Endothelial cell of umbilical vein (primary cell): Measurements from ENCODE around the gene ZNF74. TPM values are rescaled to one million over a fixed set of nuclear protein-coding genes. Genes with fewer than 3 reads are reported as not detected.

Source experiments
- BruUV-seq: library from RNA; stranded (reverse); fragments of 400-500 nt; replicated peaks from 2 replicates; lab custom pipeline; 2021; lab: Mats Ljungman, UMichigan
- CTCF ChIA-PET: fragments of 300-600, 350-600 bp; sonication (Branson Sonifier 250); formaldehyde crosslinking; loops from one replicate; lab custom pipeline; 2021; ENCODE audit warnings: antibody characterized with exemption, inconsistent platforms; lab: Charles Lee
- POLR2A ChIA-PET: fragments of 300-600, 350-600 bp; sonication (Branson Sonifier 250); formaldehyde crosslinking; loops from one replicate; lab custom pipeline; 2021; ENCODE audit warnings: antibody characterized with exemption, inconsistent platforms; lab: Charles Lee
- DNase-seq: peaks from one replicate; pipeline ENCODE4 v3.0.0-alpha.2; 2011; ENCODE audit warnings: low read depth, low spot score
- FAIRE-seq: peaks from 2 replicates; lab custom pipeline; 2011; peaks lifted over from hg19 to GRCh38; lab: Jason Lieb, UNC
- H2AFZ ChIP-seq: 2 replicates; pipeline ENCODE4 v1.6.0; 2012; ENCODE audit warnings: low read depth, low read length, control low read depth, inconsistent platforms
- H3K27ac ChIP-seq: 2 replicates; pipeline ENCODE4 v1.5.1; 2011; ENCODE audit warnings: low read depth, mild to moderate bottlenecking, control low read depth, low read length, moderate library complexity; ENCODE audit not compliant: insufficient read depth
- H3K27me3 ChIP-seq, 2 experiments: 2 replicates each; pipeline versions ENCODE4 v1.6.0 to v1.6.1; 2011; ENCODE audit warnings: low read length in 2 of 2, mixed read lengths in 1 of 2; ENCODE audit not compliant: control insufficient read depth in 2 of 2, insufficient read depth in 2 of 2
- H3K36me3 ChIP-seq, 2 experiments: 2 replicates in 1 of 2; 3 replicates in 1 of 2; pipeline ENCODE4 v1.5.1; 2011; ENCODE audit warnings: low read length in 2 of 2, mild to moderate bottlenecking in 1 of 2, moderate library complexity in 1 of 2; ENCODE audit not compliant: control insufficient read depth in 2 of 2, insufficient read depth in 2 of 2; ENCODE audit errors: extremely low read depth in 1 of 2
- H3K4me1 ChIP-seq: 3 replicates; pipeline ENCODE4 v1.5.1; 2011; ENCODE audit warnings: mild to moderate bottlenecking, low read length; ENCODE audit not compliant: control insufficient read depth, insufficient read depth; ENCODE audit errors: extremely low read depth
- H3K4me2 ChIP-seq: 2 replicates; pipeline ENCODE4 v1.6.1; 2011; ENCODE audit warnings: low read length, control low read depth, mixed read lengths; ENCODE audit not compliant: insufficient read depth
- H3K4me3 ChIP-seq, 3 experiments: fragments of 200-600 bp in 1 of 3; sonication (generic), shearing (Covaris generic) in 1 of 3; replicated peaks in 1 of 3; 2 replicates each; pipeline ENCODE4 v1.5.1; 2011 to 2016; ENCODE audit warnings: control low read depth in 3 of 3, low read length in 3 of 3, mild to moderate bottlenecking in 2 of 3, inconsistent platforms in 1 of 3, low read depth in 1 of 3, moderate library complexity in 1 of 3; ENCODE audit not compliant: insufficient read depth in 1 of 3
- H3K79me2 ChIP-seq: 2 replicates; pipeline ENCODE4 v1.6.0; 2012; ENCODE audit warnings: low read length, inconsistent platforms; ENCODE audit not compliant: control insufficient read depth, insufficient read depth
- H3K9ac ChIP-seq: replicated peaks from 2 replicates; pipeline ENCODE3; 2011; ENCODE audit warnings: low read length, control low read depth; ENCODE audit not compliant: insufficient read depth; ENCODE audit errors: extremely low read depth
- H3K9me1 ChIP-seq: replicated peaks from 3 replicates; pipeline ENCODE4 v1.6.0; 2011; ENCODE audit warnings: mild to moderate bottlenecking, low read length; ENCODE audit not compliant: control insufficient read depth, insufficient read depth; ENCODE audit errors: extremely low read depth
- H3K9me3 ChIP-seq: replicated peaks from 2 replicates; pipeline ENCODE4 v1.5.1; 2012; ENCODE audit warnings: low read length, inconsistent platforms; ENCODE audit not compliant: control insufficient read depth, insufficient read depth
- H4K20me1 ChIP-seq: replicated peaks from 2 replicates; pipeline ENCODE3; 2011; ENCODE audit warnings: mild to moderate bottlenecking, low read length; ENCODE audit not compliant: control insufficient read depth, insufficient read depth; ENCODE audit errors: extremely low read depth
- CTCF ChIP-seq, 2 donors: IDR thresholded peaks; 1 replicate in 1 of 2; 2 replicates in 1 of 2; pipeline ENCODE4 v1.5.1; 2011; ENCODE audit warnings: low read length in 2 of 2, mild to moderate bottlenecking in 2 of 2, moderate library complexity in 2 of 2, control low read depth in 1 of 2, inconsistent platforms in 1 of 2, low read depth in 1 of 2; ENCODE audit not compliant: insufficient read depth in 1 of 2; ENCODE audit errors: extremely low read depth in 1 of 2
- EZH2 ChIP-seq: IDR thresholded peaks from 2 replicates; pipeline ENCODE4 v1.6.1; 2012; ENCODE audit warnings: borderline replicate concordance, low read depth, mild to moderate bottlenecking, moderate library complexity, low read length, inconsistent platforms; ENCODE audit not compliant: severe bottlenecking
- FOS ChIP-seq: IDR thresholded peaks from 2 replicates; pipeline ENCODE4 v1.6.1; 2011; ENCODE audit warnings: mild to moderate bottlenecking, low read length, moderate library complexity, borderline replicate concordance; ENCODE audit not compliant: insufficient read depth
- GATA2 ChIP-seq: IDR thresholded peaks from 2 replicates; pipeline ENCODE4 v1.7.0; 2011; ENCODE audit warnings: low read depth, mild to moderate bottlenecking, moderate library complexity, mixed read lengths, low read length; ENCODE audit not compliant: insufficient read length, insufficient read depth
- JUN ChIP-seq: IDR thresholded peaks from 2 replicates; pipeline ENCODE4 v1.6.1; 2011; ENCODE audit warnings: borderline replicate concordance, low read depth; ENCODE audit not compliant: insufficient read length, insufficient read depth
- MYC ChIP-seq: IDR thresholded peaks from one replicate; pipeline ENCODE4 v1.6.1; 2011; ENCODE audit warnings: mild to moderate bottlenecking, low read depth, low read length
- POLR2A ChIP-seq: IDR thresholded peaks from 2 replicates; pipeline ENCODE4 v1.6.1; 2012; ENCODE audit warnings: low read depth, mild to moderate bottlenecking, control low read depth, low read length
- POLR2AphosphoS5 ChIP-seq: IDR thresholded peaks from 2 replicates; pipeline ENCODE4 v1.6.1; 2012; ENCODE audit warnings: low read depth, mild to moderate bottlenecking, control low read depth, low read length, moderate library complexity; ENCODE audit not compliant: insufficient read depth
- dilution Hi-C: fragments of 300-500 bp; cut with MboI; formaldehyde crosslinking; loops from one replicate; pipeline ENCODE4 v1.15.0; 2019; ENCODE audit warnings: low sequenced_read_pairs; ENCODE audit not compliant: extremely low pct_ligation_motif_present
- intact Hi-C: fragments of 100-400 bp; cut with micrococcal nuclease; formaldehyde crosslinking; loops from one replicate; pipeline ENCODE4 v1.10.0; 2022
- polyA plus RNA-seq, 4 experiments: library from polyadenylated mRNA; depleted of rRNA in 3 of 4; stranded (reverse) in 3 of 4; unstranded in 1 of 4; fragments of >200 nt; gene quantifications; 2 replicates each; pipeline versions ENCODE4 v1.2.1 to v1.2.3, GENCODE V29; 2011 to 2012; ENCODE audit warnings: missing spikeins in 1 of 4
- total RNA-seq: library from RNA; stranded (reverse); gene quantifications from 2 replicates; pipeline ENCODE4 v1.2.3, GENCODE V29; 2021
- TF ChIP-seq, protein P1 (sequence below): IDR thresholded peaks from 2 replicates; pipeline ENCODE4 v1.6.1; 2011; ENCODE audit not compliant: insufficient read depth, insufficient read length

The ZNF74 gene
- total and polyA plus RNA-seq, 2 donors (not counting 3 experiments of a cell fraction or from before 2014, with no cell fraction given), result 8.6 to 13.4 TPM

GRCh38 chr22:20423906-20424551 lies 30.1 kb downstream of the ZNF74 start:
- no peaks in the 10 kb centered on the region for H4K20me1 ChIP-seq
- no peak overlapping the region for H2AFZ ChIP-seq
- H3K79me2 ChIP-seq, result no peaks in the 10 kb centered on the region
- no TSS peak for BruUV-seq
- ChIA-PET POLR2A (no interaction called here), CTCF (interaction anchor here (1.1 kb wide), 1 partner anchor 32 kb away, joined by 3 read pairs; no protein-coding TSS in a partner anchor)
- H3K4me1 ChIP-seq, result no peaks in the 10 kb centered on the region
- no peaks in the 10 kb centered on the region for H3K27me3 ChIP-seq
- H3K27ac ChIP-seq, result no peak overlapping the region
- peaks cover 4 to 18% of the 10 kb centered on the region in 2 experiments for H3K36me3 ChIP-seq
- H3K9ac ChIP-seq, result no peak overlapping the region
- no peaks in the 10 kb centered on the region for H3K9me1 ChIP-seq
- no peaks in the 10 kb centered on the region for H3K9me3 ChIP-seq
- no peak for TF ChIP-seq EZH2
- no peak for TF ChIP-seq FOS
- TF ChIP-seq JUN, result no peak
- no peak for TF ChIP-seq GATA2
- TF ChIP-seq, protein P1, sequence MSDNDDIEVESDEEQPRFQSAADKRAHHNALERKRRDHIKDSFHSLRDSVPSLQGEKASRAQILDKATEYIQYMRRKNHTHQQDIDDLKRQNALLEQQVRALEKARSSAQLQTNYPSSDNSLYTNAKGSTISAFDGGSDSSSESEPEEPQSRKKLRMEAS, result no peak
- TF ChIP-seq POLR2A, result no peak
- no peak for TF ChIP-seq POLR2AphosphoS5
- TF ChIP-seq CTCF (IDR thresholded peaks at IDR 0.05; ENCODE audit: extremely low read depth in 1 of 2, insufficient read depth in 1 of 2, low read depth in 1 of 2, low read length in 2 of 2), result no peak
- TF ChIP-seq MYC, result no peak
- no peak overlapping the region for H3K4me3 ChIP-seq
- intact Hi-C loops (no loop called here), dilution Hi-C loops (no loop called here)
- no peak for DNase-seq
- no peak overlapping the region for H3K4me2 ChIP-seq
- FAIRE-seq, result no peak
